Esophagus muscularis mucosa (tissue), 4 donors: Measurements from ENCODE around the gene RFPL3.

Source experiments
- EP300 ChIP-seq: sonication (generic); formaldehyde crosslinking; IDR thresholded peaks from one replicate; pipeline ENCODE4 v1.6.1; 2017; ENCODE audit warnings: antibody characterized with exemption
- POLR2A ChIP-seq: fragments of 450-650 bp; IDR thresholded peaks from one replicate; pipeline ENCODE4 v1.6.1; 2017; ENCODE audit warnings: antibody characterized with exemption, moderate library complexity, mild to moderate bottlenecking, low read depth
- POLR2AphosphoS5 ChIP-seq, 2 donors: sonication (generic); formaldehyde crosslinking; IDR thresholded peaks; one replicate each; pipeline ENCODE4 v1.6.1; 2017; ENCODE audit warnings: antibody characterized with exemption in 2 of 2
- TF ChIP-seq, protein P1 (sequence below), 3 experiments: fragments of 200-600 bp in 2 of 3; fragments of 450-650 bp in 1 of 3; sonication (generic) in 2 of 3; IDR thresholded peaks; one replicate each; pipeline ENCODE4 v1.5.1; 2017 to 2019; ENCODE audit warnings: antibody characterized with exemption in 3 of 3, mild to moderate bottlenecking in 2 of 3, moderate library complexity in 1 of 3

DNA sequence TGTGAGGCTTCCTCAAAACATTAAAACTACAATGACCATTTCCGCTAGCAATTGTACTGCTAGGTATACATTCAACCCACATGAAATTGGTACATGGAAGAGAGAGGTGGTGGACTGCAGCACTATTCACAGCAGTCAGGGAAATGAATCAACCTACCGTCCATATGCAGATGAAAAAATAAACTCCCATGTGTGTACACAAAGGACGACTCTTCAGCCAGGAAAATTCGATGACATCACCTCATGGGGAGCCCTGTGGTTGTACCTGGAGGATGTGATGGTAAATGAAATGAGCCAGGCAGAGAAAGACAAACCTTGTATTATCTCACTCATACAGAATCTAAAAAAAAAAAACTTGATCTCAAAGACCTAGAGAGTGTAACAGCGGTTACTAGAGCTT is 23.3 kb downstream of the RFPL3 start:
- TF ChIP-seq, protein P1, sequence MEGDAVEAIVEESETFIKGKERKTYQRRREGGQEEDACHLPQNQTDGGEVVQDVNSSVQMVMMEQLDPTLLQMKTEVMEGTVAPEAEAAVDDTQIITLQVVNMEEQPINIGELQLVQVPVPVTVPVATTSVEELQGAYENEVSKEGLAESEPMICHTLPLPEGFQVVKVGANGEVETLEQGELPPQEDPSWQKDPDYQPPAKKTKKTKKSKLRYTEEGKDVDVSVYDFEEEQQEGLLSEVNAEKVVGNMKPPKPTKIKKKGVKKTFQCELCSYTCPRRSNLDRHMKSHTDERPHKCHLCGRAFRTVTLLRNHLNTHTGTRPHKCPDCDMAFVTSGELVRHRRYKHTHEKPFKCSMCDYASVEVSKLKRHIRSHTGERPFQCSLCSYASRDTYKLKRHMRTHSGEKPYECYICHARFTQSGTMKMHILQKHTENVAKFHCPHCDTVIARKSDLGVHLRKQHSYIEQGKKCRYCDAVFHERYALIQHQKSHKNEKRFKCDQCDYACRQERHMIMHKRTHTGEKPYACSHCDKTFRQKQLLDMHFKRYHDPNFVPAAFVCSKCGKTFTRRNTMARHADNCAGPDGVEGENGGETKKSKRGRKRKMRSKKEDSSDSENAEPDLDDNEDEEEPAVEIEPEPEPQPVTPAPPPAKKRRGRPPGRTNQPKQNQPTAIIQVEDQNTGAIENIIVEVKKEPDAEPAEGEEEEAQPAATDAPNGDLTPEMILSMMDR (IDR thresholded peaks at IDR 0.05), result no peak
- no peak for TF ChIP-seq POLR2A
- TF ChIP-seq EP300, result no peak
- no peak for TF ChIP-seq POLR2AphosphoS5 (IDR thresholded peaks at IDR 0.05)
